GM19023 (cell line): ENCODE results near the gene ERP27.

Experiments used
- ATAC-seq: cut with Tn5 transposase; IDR thresholded peaks from one replicate; pipeline ENCODE4 v1.9.1; 2021; ENCODE audit warnings: mild to moderate bottlenecking, moderate library complexity; ENCODE audit not compliant: unreplicated experiment

ERP27 gene

DNA sequence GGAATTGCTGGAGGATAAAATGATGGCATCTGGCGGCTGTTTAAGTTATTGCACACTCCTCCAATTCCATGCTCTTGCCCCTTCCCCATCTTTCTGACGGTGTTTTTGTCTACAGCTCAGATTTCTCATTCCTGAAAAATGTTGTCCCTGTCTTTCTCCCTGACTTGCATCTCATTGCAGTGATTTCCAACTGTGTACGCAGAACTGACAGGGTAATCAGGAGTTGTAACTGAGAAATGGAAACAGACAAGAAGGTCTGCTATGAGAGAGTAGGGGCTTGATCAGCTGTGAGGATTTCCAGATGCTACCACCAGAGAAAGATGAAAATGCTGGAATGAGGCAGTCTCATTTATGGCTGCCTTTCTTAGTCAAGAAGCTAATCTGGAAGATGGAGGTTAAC lies 1.3 kb downstream of the ERP27 start:
- ATAC-seq, result no peak

DNA sequence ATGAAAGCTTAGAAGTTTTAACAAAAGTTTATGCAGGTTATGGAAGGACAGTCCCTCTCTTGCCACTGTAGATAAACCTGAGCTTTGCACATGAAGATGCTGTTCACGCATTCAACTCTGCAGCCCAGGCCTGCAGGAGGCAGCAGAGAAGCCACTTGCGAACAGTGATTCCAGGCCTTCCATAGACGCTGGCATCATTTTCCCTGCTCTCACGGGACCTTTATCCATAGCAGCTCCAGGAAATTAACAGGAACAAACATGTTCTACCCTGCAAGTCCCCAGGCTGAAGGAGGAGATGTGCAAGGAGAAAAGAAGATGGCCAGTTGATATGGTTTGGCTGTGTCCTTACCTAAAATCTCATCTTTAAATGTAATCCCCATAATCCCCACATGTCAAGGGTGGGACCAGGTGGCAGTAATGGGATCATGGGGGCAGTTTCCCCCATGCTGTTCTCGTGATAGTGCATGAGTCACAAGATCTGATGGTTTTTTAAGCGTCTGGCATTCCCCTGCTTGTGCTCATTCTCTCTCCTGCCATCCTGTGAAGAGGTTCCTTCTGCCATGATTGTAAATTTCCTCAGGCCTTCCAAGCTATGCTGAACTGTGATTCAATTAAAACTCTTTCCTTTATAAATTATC lies 2.0 kb downstream of the ERP27 start:
- ATAC-seq, result no peak

DNA sequence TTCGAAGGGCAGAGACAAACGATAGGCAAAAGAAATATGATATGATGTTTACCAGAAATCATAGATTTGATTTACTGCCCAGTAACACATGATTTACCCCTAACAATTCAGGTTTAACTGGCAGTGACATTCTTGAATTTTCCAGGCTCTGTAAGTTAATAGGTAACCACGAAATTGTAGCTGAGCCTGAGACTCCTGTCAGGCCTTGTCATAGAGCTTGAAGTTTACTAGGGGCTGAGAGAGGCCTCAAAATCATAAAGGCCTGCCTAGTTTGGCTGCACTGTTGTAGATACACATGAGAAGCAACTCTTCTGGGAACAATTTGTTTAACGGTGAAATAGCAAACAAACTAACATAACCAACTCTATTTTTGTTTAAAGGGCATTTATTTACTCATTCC lies 3.3 kb downstream of the ERP27 start:
- ATAC-seq, result no peak

DNA sequence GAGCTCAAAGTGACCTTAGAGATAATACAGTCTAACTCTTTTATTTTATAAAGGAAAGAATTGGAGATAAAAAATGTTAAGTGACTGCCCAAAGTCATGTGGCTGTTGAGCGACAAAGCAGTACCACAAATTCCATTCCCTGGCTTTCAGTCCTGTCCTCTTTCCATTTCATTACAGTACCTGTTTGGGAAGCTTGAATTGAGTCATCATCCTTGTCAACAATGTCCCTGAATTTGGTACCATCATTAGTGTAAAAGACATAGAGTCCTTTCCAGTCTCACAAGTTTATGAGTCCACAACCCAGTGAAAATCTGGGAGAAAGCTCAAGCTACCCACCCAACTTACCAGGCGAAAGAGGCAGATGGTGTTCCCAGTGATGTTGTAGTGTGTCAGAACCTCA lies 3.8 kb downstream of the ERP27 start:
- ATAC-seq, result no peak

GRCh38 chr12:14931791-14932560 lies 6.4 kb downstream of the ERP27 start:
- ATAC-seq, result no peak

- ATAC-seq, result no peak
Measured at GRCh38 chr12:14931359-14931758, 7.0 kb downstream of the ERP27 start.

- ATAC-seq, result no peak
Measured at GRCh38 chr12:14930299-14930698, 8.0 kb downstream of the ERP27 start.

GRCh38 chr12:14928931-14929330 lies 9.4 kb downstream of the ERP27 start:
- ATAC-seq, result no peak

DNA sequence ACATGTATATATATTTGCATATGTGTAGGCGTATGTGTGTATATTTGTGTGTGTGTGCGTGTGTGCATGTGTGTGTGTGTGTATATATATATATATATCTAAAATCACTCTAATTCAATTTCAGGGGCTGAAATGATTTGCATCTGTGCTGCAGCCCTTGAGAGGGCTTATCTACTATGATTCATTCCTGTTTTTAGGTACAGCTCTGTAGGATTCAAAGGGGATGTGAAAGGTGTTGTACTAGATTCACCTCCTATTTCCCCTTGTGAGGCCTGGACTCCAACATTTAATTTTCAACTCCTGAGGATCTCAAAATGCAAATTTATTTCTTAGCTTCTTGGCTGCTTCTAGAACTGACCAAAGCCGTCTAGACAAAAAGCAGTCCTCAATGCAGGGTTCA lies 11.1 kb downstream of the ERP27 start:
- no peak for ATAC-seq

- ATAC-seq, result no peak
Measured at GRCh38 chr12:14924541-14924940, 13.8 kb downstream of the ERP27 start.

DNA sequence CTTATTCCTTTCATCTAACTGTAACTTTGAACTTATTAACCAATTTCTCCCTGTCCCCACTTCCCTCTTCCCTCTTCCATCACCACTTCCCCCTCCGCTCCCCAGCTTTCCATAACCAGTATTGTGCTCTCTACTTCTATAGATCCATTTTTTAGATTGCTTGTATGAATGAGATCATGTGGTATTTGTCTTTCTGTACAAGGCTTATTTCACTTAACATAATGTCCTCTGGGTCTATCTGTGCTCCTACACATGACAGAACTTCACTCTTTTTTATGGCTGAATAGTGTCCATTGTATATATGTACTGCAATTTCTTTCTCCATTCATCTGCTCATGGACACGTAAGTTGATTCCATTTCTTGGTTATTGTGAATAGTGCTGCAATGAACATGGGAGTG lies 14.4 kb downstream of the ERP27 start:
- no peak for ATAC-seq

DNA sequence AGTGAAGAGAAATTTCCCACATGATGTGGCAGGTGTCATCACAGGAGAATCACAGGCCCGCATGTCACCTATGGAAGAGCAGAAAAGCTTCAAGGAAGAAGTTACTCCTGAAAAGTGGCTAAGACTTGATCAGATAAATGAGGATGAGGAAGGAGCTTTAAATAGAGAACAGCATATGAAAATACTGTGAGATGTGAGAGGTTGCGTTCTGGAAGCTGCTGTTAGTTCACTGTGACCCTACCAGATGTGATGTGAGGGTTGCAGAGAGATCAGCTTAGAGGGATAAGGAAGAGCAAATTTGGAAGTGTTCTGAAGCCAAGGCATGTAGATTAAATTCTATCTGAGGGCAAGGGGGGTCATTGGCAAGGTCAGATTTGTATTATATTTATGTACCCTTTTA lies 17.1 kb downstream of the ERP27 start:
- no peak for ATAC-seq

DNA sequence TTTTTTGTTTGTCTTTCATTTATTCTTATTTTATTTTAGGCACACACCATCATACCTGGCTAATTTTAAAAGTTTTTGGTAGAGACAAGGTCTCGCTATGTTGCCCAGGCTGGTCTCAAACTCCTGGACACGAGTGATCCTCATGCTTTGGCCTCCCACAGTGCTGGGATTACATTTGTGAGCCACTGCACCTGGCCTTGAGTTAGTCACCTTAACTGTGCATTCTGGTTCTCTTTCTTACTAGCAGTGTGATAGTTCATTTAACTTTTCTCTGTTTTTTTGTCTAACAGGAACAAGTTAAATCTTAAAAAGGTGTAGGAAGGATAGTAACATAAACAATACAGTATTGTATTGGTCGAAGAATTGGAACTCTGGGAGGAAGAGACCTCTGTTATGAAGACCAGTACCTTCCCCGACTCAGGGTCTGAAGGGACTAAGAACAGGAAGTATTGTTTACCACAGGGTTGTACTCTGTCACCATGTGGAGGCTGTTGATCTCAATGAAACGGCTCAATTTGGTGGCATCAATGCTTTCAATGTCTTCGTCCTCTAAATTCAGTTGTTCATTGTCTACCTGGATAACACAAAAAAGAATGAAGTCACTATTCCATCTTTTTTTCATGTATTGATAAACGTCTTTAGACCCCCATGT lies 17.7 kb downstream of the ERP27 start:
- ATAC-seq, result no peak

DNA sequence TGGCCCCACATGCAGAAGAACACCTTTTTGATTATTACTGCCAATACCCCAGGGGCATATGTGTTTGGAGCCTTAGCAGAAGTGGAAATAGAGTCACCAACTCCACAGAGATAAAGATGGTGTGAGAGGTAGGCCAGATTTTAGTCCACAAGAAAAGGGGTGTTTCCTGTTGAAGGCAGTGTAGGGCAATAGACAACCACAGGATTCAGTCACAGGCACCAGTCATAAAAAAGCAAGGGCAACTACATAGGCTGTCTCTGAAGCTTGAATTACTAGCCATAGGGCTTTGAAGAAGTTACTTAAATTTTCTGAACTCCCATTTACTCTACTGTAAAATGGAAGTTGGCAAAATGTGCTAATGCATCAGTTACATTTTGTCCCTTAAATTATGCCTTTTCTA lies 18.9 kb downstream of the ERP27 start:
- ATAC-seq, result no peak

DNA sequence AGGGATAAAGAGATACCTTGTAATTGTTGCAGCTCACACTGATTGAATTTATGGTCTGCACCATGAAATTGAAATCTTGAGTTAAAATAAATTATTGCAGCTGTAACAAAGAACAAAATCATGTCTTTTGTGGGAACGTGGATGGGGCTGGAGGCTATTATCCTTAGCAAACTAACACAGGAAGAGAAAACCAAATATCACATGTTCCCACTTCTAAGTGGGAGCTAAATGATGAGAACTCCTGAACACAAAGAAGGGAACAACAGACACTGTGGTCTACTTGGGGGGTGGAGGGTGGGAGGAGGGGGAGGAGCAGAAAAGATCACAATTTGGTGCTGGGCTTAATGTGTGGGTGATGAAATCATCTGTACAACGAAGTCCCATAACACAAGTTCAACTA lies 22.6 kb downstream of the ERP27 start:
- ATAC-seq, result no peak

- no peak for ATAC-seq
Measured at GRCh38 chr12:14913381-14913781, 25.0 kb downstream of the ERP27 start.

- no peak for ATAC-seq
Measured at GRCh38 chr12:14911131-14911530, 27.2 kb downstream of the ERP27 start.

- ATAC-seq, result no peak
Measured at GRCh38 chr12:14910090-14910915, 28.0 kb downstream of the ERP27 start.

- no peak for ATAC-seq
Measured at GRCh38 chr12:14907953-14908352, 30.4 kb downstream of the ERP27 start.

GRCh38 chr12:14906114-14906513 lies 32.2 kb downstream of the ERP27 start:
- ATAC-seq, result no peak

DNA sequence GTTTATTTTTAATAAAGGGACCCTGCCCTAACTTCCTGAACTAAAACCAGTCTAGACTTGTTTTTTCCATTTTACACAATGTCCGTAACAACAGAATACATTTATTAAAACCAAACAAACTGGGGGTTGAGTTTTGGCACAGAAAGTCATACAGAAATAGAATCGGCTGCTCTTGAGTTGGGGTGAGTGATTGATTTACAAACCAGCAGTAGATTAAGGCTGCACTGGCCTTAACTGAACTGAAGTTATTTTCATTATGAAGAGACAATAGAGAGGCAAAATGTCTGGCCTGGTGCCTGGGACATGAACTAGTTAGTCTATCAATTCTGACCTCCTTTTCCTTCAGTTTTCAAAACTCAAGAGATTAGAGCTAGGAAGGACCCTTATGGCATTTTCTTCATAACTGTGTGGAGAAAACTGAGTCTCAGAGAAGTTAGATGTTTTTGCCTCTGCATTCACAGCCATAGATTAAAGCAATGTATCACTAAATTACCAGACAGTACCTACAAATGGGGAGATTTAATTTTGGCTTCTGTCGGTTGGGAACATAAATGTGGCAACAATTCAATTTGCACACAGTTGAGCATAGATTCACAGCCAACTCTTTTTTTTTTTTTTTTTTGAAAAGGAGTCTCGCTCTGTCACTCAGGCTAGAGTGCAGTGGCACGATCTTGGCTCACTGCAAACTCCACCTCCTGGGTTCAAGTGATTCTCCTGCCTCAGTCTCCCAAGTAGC lies 32.9 kb downstream of the ERP27 start:
- ATAC-seq, result no peak
